HG02884 (cell line): ENCODE results near the gene CHDH.
A peak's percentile ranks its signal among the peaks of the same experiment; 100 is the strongest.

ENCODE experiments used
- ATAC-seq: cut with Tn5 transposase; IDR thresholded peaks from one replicate; pipeline ENCODE4 v1.9.1; 2021; ENCODE audit warnings: mild to moderate bottlenecking, moderate library complexity; ENCODE audit not compliant: unreplicated experiment

The CHDH gene

GRCh38 chr3:53809764-53810400 lies 36.3 kb downstream of the CHDH start:
- no peak for ATAC-seq

GRCh38 chr3:53809267-53809666 lies 37.0 kb downstream of the CHDH start:
- no peak for ATAC-seq

GRCh38 chr3:53808496-53808895 lies 37.7 kb downstream of the CHDH start:
- no peak for ATAC-seq

GRCh38 chr3:53807117-53807810 lies 39.0 kb downstream of the CHDH start:
- no peak for ATAC-seq

- ATAC-seq: no peak
These were observed 39.8 kb downstream of the CHDH start for GRCh38 chr3:53806182-53807116.

GRCh38 chr3:53805463-53806159 lies 40.6 kb downstream of the CHDH start:
- ATAC-seq: no peak

GRCh38 chr3:53804697-53805462 lies 41.3 kb downstream of the CHDH start:
- peak; percentile 84 for ATAC-seq

GRCh38 chr3:53803816-53804695 lies 42.2 kb downstream of the CHDH start:
- no peak for ATAC-seq

GRCh38 chr3:53803124-53803815 lies 42.9 kb downstream of the CHDH start:
- ATAC-seq: no peak

- no peak for ATAC-seq
These were observed 43.9 kb downstream of the CHDH start for GRCh38 chr3:53802256-53802880.

GRCh38 chr3:53801319-53801718 lies 44.9 kb downstream of the CHDH start:
- ATAC-seq: no peak

GRCh38 chr3:53800041-53800906 lies 45.9 kb downstream of the CHDH start:
- no peak for ATAC-seq

GRCh38 chr3:53799338-53799865 lies 46.8 kb downstream of the CHDH start:
- no peak for ATAC-seq

- no peak for ATAC-seq
These were observed 48.1 kb downstream of the CHDH start for GRCh38 chr3:53798144-53798543.

GRCh38 chr3:53795789-53796560 lies 50.2 kb downstream of the CHDH start:
- no peak for ATAC-seq

GRCh38 chr3:53795176-53795575 lies 51.0 kb downstream of the CHDH start:
- no peak for ATAC-seq
